ENCODE data around the gene CACNA1B.

Gene CACNA1B

DNA sequence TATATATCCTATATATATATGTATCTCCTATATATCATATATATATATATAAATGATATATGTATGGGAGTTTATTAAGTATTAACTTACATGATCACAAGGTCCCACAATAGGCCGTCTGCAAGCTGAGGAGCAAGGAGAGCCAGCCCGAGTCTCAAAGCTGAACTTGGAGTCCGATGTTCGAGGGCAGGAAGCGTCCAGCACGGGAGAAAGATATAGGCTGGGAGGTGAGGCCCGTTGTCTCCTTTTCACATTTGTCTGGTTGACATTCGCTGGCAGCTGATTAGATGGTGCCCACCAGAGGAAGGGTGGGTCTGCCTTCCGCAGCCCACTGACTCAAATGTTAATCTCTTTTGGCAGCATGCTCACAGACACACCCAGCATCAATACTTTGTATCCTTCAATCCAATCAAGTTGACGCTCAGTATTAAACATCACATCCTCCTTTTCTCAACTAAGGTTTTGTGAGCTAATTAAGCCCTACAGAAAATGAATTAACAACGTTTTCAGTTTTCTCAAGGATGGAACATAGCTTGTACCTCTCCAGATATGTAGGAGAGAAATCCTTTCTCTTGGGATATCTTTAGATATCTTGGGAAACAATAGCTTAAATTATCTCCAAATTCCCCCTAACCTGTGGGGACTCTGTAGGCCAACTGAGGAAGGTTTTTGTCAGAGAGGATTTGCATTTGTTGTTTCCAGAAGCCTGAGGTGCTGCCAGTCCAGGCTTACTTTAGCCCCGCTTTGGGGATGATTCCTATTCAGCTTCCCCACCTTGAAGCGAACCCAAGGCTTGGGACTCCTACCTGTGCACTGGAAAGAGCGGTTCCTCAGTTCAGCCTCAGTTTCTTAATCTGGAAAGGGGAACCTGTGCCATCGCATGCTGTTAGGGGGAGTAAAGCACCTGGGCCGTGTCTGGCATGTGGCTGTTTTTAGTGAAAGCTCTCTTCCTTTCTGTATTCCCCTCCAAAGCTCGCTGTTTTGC lies 163.2 kb downstream of the CACNA1B start:
- no peak for DNase-seq (ENCODE audit: low read depth in 2 of 2)

DNA sequence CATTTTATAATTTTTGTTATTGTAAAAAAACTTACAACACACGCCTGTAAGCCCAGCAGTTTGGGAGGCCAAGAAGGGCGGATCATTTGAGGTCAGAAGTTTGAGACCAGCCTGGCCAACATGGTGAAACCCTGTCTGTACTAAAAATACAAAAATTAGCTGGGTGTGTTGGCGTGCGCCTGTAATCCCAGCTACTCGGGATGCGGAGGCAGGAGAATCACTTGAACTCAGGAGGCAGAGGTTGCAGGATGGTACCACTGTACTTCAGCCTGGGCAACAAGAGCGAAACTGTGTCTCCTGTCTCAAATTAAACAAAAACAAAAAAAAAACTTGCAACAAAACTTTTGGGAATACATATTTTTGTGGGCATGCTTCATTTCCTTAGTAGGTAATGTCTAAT lies 164.6 kb downstream of the CACNA1B start:
- DNase-seq (ENCODE audit: low read depth in 2 of 2): no peak

DNA sequence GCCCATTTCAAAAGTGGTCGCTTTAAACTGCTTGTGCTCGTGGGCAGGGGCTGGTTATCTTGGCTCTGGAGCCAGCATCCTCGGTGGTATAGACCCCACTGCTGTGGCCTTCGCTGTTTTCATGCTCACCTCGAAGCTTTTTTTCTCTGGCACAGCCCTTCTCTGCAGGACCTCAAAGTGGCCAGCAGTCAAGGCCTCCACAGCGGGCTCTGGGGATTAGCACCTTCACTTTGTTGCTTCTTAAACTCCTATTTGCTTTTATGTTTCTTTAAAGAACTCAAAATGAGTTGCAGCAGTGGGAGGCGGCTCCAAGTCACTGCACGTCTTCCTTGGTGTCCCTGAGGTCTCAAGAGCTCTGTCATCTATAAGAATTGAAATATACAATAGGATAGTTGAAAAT lies 165.1 kb downstream of the CACNA1B start:
- DNase-seq (ENCODE audit: low read depth in 2 of 2): no peak

DNA sequence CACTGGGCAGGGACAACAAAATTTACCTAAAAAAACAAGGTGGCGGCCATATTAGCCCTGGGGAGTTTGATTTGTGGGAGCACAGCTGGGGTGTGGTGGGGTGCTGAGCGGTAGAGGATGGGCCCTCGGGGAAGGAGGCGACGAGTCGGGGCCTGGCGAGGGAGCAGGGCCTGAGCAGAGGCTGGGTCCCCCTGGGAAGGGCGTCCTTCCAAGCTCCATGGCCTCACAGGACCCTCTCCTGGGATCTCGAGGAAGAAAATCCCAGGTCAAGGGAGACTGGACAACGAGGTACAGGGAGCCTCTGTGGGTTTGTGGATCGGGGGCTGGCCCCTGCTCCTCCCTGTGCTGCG lies 165.5 kb downstream of the CACNA1B start:
- no peak for DNase-seq (ENCODE audit: low read depth in 2 of 2)

DNA sequence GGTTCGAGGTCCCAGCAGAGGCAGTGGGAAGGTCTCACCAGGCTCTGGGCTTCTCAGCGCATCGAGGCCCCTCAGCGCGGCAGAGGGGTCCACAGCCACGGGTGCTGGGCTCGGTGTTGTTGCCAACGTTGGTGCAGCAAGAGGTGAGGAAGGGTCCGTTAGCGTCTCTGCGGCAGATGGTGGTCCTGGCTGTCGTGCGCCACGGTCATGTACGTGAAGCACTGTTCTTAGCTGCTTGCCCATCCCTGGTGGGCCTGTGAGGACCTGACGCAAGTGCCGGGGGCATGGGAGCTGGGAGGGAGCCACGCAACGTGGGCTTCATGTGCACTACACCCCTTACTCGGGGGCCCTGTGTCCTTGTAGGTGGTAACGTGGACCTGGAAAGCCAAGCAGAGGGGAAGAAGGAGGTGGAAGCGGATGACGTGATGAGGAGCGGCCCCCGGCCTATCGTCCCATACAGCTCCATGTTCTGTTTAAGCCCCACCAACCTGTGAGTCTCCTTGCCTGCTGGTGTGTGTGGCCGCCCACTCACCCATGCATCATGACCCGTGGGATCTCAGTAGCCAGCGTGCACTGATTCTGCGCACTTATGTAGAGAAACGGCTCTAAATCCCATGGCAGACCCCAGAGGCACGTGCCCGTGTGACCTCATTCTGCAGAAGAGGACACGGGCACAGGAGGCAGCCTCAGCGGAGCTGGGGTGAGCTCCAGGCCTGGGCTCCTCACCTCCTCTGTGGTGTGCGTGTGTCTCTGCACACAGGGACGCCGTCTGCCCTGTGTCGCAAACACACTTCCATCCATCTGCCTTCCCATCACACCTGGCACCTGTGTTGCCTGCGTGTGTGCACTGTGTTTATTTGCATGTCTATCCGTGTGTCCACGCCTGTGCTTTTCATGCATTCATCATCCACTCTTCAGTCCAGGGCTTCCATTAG lies 166.1 kb downstream of the CACNA1B start:
- no peak for DNase-seq (ENCODE audit: low read depth in 2 of 2)

DNA sequence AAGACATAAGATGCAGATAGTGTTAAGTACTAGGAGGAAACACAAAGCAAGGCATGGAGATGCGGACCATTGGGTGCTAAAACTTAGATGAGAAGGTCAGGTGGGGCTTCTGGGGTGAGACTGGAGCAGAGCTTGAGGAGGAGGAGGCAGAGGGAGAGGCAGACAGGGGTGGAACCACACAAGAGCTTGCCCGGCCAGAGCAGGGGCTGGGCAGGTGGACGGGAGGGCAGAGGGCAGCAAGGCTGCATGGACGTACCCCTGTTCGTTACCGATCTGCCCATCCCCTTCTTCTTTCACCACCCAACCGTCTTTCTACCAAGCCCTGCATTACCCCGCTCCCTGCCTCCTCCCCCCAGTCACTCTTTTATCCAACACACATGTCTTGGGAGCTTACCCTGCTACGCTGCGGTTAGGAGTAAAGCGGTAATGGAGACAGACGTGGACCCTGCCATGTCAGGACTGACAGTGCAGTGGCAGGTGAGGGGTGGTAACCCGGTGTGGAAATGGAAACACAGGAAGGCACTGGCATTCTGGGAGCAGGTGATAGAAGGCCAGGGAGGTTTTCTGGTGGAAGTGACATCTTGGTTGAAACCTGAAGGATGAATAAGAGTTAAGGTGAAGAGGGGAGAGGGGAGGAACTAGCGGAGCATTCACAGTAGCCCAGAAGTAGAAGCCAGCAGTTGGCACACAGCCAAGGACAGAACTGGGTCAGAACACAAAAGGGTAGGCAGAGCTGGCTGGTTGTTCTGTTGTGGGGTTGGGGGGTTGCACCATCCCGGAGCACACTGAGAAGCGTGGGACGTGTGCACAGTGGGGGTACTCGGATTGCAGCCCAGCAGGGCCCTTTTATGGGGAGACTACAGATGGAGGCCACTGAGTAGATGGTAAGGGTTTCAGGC lies 167.2 kb downstream of the CACNA1B start:
- no peak for DNase-seq (ENCODE audit: low read depth in 2 of 2)

DNA sequence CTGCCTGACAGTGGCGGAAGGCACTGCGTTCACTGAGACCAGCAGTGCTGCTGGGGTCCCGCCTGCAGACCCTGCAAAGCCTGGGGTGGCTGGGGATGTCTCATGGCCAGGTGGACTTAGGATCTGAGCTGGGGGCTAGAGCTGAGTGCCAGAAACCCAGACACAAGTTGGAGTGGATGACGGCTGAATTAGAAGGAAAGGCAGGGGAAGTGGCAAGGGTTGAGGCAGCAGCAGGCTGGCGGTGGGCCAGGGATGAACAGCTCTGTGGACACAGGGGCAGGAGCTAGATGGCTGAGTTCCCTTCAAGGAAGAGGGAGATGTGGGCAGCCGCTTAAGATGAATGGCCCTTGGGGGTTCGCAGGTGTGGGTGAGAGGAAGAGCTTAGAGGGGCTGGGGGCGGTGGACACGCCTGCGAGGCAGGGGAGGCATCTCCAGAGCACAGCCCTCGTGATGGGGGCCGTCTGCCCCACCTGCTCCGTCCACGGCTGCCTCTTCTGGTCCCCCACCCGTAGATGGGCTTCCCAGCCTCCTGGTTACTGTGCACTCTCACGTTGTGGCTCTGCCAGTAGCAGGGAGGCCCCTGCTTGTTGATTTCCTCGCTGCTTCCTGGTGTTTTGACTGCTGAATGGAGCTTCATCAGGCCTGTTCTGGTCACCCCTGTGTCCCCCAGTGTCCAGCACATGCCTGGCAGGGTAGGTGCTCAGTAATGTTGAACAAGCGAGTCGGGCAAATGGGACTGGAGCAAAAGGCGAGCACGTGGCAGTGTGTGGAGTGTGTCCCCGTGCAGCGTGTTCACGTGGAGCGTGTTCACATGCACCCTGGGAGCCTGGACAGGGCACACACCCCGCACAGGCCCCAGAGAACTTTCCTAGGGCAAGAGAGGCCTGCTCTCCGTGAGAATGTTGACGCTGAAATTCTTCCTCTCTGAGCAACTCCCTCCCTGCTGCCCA lies 168.2 kb downstream of the CACNA1B start:
- DNase-seq (ENCODE audit: low read depth in 2 of 2): no peak

DNA sequence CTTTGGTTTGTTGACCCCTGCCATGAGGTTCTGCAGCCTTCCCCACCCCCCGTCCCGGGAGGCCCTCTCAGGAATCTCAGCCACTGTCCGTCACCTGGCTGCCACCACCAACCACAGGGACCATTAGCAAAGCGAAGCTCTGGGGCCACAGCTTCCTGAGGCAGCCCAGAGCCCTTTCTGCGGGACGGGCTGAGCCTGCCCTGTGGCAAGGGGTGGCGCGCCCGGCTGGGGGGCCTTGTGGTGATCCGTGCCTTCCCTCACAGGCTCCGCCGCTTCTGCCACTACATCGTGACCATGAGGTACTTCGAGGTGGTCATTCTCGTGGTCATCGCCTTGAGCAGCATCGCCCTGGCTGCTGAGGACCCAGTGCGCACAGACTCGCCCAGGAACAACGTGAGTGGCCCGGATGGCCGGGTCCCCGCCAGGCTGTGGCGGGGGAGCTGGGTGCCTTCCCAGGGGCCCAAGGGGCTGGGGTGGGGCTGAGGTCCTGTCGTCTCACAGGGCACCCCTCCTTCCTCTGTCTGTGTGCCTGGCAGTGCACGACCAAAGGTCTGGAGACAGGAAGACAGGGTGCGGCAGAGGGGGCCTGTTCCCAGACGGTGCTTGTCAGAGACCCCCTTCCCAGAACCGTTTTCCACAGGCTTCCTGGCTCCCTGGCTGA lies 169.2 kb downstream of the CACNA1B start:
- DNase-seq (ENCODE audit: low read depth in 2 of 2): no peak

DNA sequence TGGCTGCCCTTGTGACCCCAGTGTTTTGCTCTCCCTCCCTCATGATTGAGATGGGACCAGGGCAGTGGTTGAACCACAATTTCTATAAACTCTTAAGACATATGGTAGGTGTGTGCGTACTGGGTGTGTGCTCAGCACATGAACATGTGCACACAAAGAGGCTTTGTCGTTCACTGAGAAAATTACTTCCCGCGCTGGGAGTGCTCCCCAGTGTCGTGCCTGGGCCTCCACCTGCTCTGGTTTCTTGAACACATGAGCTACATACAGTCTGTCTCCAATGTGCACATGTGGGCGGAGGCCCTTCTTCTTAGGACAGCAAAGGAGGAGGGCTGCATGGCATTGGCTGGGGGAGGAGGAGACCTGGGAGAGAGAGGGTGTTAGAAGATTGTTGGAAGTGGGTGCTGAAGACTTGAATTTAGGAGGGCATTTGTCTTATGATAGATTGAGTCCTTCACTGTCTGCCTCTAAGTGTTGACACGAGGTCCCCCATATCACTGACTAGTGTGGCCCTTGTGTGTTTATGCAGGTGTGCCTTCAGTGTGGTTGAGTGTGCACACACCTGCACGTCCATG lies 170.0 kb downstream of the CACNA1B start:
- DNase-seq (ENCODE audit: low read depth in 2 of 2): no peak

DNA sequence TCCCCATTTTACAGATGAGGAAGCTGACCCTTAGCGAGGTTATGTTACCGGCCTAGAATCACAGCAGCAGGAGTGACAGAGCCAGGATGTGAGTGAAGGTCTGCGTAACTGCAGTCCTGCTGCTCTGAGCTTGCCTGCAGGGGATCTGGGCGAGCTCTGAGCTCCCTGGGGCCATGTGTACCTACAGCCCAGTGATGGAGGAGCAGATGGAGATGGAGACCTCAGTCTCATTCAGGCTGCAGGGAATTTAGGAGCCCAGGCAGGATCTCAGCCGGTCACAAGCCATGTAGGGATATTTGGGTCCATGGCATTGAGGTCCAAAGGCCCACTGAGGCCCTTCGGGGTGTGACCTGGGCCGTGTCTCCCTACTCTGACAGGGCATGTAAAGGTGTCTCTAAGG lies 170.6 kb downstream of the CACNA1B start:
- DNase-seq (ENCODE audit: low read depth in 2 of 2): no peak

DNA sequence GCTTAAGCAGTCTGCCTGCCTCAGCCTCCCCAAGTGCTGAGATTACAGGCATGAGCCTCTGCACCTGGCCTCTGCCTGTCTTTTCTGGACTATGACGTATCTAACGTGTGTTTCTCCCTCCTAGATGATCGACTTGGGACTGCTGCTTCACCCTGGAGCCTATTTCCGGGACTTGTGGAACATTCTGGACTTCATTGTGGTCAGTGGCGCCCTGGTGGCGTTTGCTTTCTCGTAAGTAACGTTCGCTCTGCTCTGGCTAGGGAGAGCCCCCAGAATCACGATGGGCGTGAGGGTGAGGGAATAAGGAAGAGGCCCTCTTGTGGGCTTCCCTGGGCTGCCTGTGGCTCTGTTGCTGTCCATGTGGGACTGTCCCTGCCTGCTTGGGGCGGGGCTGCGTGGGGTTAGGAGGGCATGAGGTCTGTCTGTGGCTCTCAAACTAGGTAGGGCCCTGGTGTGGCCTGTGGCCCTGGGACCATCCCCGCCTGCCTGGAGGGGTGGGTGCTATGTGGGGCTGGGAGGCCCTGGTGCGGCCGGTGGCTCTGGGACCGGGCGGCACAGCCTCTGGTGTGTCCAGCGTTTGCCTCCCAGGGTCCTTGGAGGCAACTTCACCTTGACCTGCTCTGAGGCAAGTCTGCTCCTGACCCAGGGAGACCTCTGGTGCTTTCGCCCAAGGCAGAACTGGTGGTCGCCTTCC lies 171.7 kb downstream of the CACNA1B start:
- DNase-seq (ENCODE audit: low read depth in 2 of 2): no peak

DNA sequence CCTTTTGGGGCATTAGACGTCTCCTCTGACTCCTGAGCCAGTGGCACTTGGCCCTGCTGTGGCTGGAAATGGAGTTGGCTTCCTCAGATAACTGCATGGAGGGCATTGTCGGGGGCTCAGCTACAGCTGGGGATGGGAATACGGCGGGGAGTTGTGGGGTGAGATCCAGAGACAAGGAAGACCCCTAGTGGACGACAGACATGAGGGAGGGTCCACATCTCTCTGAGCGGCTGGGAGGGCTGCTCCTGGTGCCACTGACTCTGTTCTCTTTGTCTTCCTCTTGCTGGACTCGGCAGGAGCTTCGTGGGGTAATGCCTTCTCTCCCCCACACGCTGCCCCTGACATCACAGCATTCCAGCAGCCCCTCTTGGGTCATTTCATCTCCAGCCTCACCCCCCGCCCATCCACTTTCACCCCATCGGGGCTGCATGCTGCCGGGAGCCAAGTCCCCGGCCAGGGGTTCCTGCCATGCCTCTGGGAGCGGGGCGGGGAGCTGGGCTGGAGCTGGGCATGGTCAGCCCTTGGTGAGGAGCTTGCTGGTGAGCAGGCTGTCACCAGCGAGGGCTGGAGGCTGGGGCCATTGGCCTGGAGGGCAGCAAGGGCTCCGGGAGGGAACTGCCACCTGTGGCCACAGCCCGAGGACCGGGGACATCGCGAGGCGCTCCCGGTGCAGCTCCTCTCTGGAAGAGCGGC lies 172.3 kb downstream of the CACNA1B start:
- DNase-seq (ENCODE audit: low read depth in 2 of 2): no peak

DNA sequence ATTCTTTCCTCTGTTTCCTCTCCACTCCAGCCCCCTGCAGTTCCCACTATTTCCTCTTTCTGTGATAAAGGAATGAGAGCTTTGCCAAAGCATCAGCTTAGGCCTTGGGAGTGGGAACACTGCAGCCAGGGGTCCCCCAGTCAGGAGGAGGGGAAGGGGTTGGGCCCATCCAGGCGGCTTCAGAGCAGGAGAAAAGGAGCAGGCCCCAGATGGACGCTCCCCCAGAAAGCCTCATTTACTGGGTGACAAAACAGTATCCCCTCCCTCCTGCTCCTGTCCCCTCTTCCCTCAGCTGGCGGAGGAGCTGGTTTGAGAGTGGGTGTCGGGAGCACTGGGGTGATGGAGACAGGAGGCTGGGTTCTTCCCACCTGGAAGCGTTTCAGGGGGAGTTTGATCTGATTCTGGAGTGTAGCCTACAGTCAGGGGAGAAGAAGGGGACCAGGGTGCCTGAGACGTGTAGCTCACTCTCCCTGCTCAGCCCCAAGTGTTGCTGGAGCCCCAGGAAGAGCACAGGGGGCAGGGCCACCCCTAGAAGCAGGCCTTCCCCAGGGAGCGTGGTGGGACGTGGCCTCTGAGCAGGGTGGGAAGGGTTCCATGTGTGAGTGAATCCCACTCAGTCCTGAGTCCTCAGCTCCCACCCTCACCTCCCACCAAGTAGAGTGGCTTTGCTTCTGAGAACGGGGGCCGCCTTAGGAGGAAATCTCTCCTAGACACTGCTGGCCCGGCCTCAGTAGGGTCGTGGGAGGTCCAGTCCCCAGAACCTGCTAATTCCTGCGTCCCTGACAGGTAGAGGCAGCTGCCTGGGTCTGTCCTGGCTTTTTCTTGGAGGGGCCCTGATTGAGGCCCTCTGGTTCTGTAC lies 173.1 kb downstream of the CACNA1B start:
- no peak for DNase-seq (ENCODE audit: low read depth in 2 of 2)

DNA sequence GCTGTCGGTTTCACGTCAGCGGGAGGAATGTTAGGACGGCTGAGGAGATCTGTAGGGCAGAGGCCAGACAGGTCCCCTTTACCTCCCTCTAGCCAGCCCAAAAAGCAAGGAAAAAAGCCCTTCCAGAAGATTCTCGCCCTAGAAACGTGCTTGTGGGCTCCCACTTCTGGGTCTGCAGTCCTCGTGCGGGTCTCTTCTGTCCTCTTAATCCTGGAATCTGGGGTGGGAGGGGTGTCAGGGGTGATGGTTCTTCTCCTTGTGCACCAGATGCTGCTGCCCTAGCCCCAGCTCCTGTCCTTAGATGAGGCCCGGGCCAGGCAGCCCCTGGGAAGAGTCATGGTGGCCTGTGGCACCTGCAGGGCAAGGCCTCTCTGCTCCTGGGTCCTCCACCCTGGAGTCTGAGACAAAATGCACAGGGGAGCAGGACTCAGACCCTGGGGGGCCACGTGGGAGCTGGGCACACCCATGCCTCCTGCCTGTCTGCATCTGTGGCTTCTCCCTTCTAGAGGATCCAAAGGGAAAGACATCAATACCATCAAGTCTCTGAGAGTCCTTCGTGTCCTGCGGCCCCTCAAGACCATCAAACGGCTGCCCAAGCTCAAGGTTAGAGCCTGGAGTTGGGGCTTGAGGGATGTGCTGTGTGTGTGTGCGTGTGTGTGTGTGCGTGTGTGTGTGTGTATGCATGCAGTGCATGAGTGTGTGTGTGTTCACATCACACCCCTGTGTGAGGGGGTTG lies 174.2 kb downstream of the CACNA1B start:
- no peak for DNase-seq (ENCODE audit: low read depth in 2 of 2)

DNA sequence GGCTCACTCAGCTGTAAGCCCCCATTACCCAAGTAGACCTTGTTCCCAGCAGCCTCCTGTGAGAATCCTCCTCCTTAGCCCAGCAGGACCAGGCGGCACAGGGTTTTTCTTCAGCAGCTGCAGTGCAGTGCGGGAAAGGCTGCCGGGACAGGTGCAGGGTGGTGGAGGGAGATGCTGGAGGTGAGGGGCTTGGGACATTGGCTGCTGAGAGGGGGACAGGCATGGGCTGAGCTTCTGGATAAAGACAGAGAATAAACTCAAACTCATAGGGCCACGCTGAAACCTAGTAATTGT lies 174.7 kb downstream of the CACNA1B start:
- DNase-seq (ENCODE audit: low read depth in 2 of 2): no peak

DNA sequence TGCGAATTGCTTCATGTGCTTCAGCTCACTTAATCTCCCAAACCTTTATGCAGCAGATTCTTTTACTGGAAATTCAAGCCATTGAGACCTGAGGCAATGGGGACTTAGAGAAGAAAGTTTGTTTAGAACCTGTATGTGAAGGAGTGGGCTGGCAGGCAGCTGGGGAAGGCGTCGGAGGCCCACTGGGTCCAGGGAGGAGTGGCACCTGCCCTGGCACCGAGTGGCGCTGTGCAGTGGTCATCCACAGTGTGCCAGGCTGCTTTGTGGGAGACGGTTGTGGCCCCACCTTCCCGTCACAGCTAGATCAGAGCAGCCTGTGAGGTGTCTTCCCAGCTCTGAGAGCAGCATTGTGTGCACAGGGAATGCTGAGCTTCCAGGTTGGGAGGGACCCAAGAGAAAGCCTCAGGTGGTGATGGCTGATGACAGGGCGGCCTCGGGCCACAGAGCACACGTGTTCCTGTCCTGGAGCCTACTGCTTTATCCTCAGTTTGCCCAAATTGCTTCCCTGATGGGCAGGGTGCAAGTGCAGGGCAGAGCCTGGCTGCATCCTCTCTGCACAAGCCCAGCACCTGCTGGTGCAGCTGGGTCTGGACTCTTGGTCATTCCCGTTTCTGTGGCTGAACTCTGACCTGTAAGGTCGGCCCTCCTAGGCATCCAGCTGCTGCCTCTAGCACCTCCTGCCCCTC lies 175.2 kb downstream of the CACNA1B start:
- DNase-seq (ENCODE audit: low read depth in 2 of 2): no peak
